K562 (cell line): ENCODE measurements around the gene RPL39. TPM values are rescaled to one million over a fixed set of nuclear protein-coding genes. Genes with fewer than 3 reads are reported as not detected.
A peak's percentile ranks its signal among the peaks of the same experiment; 100 is the strongest.

ENCODE experiments used
- HEY1 ChIP-seq: fragments of 250-450 bp; sonication (Bioruptor Pico); IDR thresholded peaks from 2 replicates; pipeline ENCODE4 v1.5.0; 2020; ENCODE audit warnings: mild to moderate bottlenecking, moderate library complexity, borderline replicate concordance
- KDM4B ChIP-seq, 2 experiments: fragments of 450-650 bp in 1 of 2; sonication (generic) in 1 of 2; IDR thresholded peaks; 2 replicates each; pipeline ENCODE4 v1.6.1; 2016 to 2017; ENCODE audit warnings: borderline replicate concordance in 2 of 2, antibody characterized with exemption in 1 of 2, low read depth in 1 of 2, mild to moderate bottlenecking in 1 of 2
- MGA ChIP-seq: fragments of 450-650 bp; IDR thresholded peaks from 2 replicates; pipeline ENCODE4 v1.6.1; 2016; ENCODE audit warnings: mild to moderate bottlenecking, moderate library complexity
- NCOR1 ChIP-seq: fragments of 450-650 bp; IDR thresholded peaks from 2 replicates; pipeline ENCODE4 v1.6.1; 2016; ENCODE audit warnings: mild to moderate bottlenecking, moderate library complexity
- SOX6 ChIP-seq: fragments of 450-650 bp; IDR thresholded peaks from 2 replicates; pipeline ENCODE4 v1.6.1; 2014; ENCODE audit warnings: mild to moderate bottlenecking
- TGIF2 ChIP-seq: sonication (generic); formaldehyde crosslinking; IDR thresholded peaks from 2 replicates; pipeline ENCODE4 v1.8.1; 2022; ENCODE audit warnings: mild to moderate bottlenecking, missing genetic modification reagents, moderate library complexity
- USF1 ChIP-seq: sonication (generic); formaldehyde crosslinking; IDR thresholded peaks from 2 replicates; pipeline ENCODE4 v1.9.0; 2022; ENCODE audit warnings: mild to moderate bottlenecking, missing genetic modification reagents
- ZNF79 ChIP-seq: fragments of 250-450 bp; sonication (Bioruptor Pico); IDR thresholded peaks from 2 replicates; pipeline ENCODE4 v1.4.0; 2020; ENCODE audit warnings: low read depth, mild to moderate bottlenecking, moderate library complexity
- polyA plus RNA-seq, 8 experiments: library from polyadenylated mRNA; depleted of rRNA in 4 of 8; stranded (reverse) in 5 of 8; unstranded in 3 of 8; fragments of >200 nt; fragmentation: Nextera tagmentation in 2 of 8; fragmentation: Illumina TruSeq in 1 of 8; extraction: Ambion mirVana in 2 of 8; extraction: Trizol in 1 of 8; gene quantifications; 2 replicates each; pipeline versions ENCODE4 v1.2.1 to v1.2.3, GENCODE V29; 2011 to 2014; ENCODE audit warnings: inconsistent platforms in 1 of 8, missing spikeins in 1 of 8
- total RNA-seq, 7 experiments: library from RNA; depleted of rRNA in 6 of 7; stranded (reverse); fragments of >200 nt in 6 of 7; fragmentation: Illumina TruSeq in 2 of 7; extraction: Trizol in 2 of 7; gene quantifications; 2 replicates each; pipeline versions ENCODE4 v1.2.1 to v1.2.3, GENCODE V29; 2011 to 2021; ENCODE audit warnings: low replicate concordance in 1 of 7
- TF ChIP-seq, protein P1 (sequence below): fragments of 200-800 bp; sonication (Bioruptor generic); IDR thresholded peaks from 2 replicates; pipeline ENCODE4 v1.6.1; 2017; ENCODE audit warnings: missing genetic modification characterization, missing compliant biosample characterization
- TF ChIP-seq, protein P2 (sequence below), 2 experiments: IDR thresholded peaks; 2 replicates each; pipeline ENCODE4 v1.6.1; 2011; ENCODE audit warnings: borderline replicate concordance in 1 of 2, control low read depth in 1 of 2, low read depth in 1 of 2, low read length in 1 of 2, mild to moderate bottlenecking in 1 of 2, mixed read lengths in 1 of 2, moderate library complexity in 1 of 2; ENCODE audit not compliant: insufficient read depth in 1 of 2, insufficient read length in 1 of 2, poor library complexity in 1 of 2, severe bottlenecking in 1 of 2; ENCODE audit errors: extremely low read depth in 1 of 2

RPL39 gene
- total and polyA plus RNA-seq, 9 of the 15 experiments (the other 6 are each of a cell fraction or from before 2014, with no cell fraction given): 1,382 to 5,043 (median 3,226) TPM

DNA sequence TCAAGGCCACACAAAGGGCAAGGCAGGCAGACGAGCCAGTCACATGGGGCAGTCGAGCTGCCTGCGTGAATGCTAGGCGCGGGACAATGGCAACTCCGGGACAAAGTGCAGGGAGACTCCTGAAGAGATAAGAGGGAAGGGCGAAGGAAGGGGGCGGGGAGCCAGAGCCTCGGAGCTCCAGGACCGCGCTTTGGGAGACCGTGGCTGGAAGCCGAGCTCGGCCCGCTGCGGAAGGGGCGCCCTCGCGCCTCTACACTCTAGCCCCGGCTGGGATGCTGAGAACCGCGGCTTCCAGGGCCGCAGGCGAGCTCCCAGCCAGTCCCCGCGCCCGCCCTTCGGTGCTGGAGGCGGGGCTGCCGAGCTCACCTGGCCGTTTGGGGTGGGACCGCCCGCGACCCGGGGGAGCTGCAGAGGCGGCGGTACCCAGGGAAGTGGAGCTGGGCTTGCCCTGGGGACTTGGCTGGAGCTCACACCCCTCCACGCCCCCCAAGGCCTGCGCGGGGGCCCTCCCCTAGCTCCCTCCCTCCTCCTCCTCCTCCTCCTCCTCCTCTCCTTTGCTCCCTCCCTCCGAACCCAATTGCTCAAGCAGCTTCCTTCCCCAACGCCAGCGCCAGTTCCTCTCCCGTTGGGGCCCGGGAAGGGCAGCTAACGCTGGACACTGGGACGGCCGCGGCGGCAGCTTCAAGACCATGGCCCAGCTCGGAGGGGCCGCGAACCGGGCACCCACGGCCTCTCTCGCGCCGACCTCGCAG is 33.3 kb downstream of the RPL39 start, which contains the start of gene SOWAHD (continued):
- TF ChIP-seq SOX6 (peak; percentile 21; the same call in 1 of the 2 replicates), TGIF2 (CRISPR knock-in tag) (no peak), HEY1 (CRISPR knock-in tag) (no peak), NCOR1 (no peak), USF1 (CRISPR knock-in tag) (peak; percentile 54), ZNF79 (CRISPR knock-in tag) (no peak), MGA (peak; percentile 30; the same call in 1 of the 2 replicates), KDM4B (IDR thresholded peaks at IDR 0.05; ENCODE audit: borderline replicate concordance in 2 of 2, low read depth in 1 of 2) (no peak)
- TF ChIP-seq, protein P1, sequence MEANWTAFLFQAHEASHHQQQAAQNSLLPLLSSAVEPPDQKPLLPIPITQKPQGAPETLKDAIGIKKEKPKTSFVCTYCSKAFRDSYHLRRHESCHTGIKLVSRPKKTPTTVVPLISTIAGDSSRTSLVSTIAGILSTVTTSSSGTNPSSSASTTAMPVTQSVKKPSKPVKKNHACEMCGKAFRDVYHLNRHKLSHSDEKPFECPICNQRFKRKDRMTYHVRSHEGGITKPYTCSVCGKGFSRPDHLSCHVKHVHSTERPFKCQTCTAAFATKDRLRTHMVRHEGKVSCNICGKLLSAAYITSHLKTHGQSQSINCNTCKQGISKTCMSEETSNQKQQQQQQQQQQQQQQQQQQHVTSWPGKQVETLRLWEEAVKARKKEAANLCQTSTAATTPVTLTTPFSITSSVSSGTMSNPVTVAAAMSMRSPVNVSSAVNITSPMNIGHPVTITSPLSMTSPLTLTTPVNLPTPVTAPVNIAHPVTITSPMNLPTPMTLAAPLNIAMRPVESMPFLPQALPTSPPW (CRISPR knock-in tag): 0 out of 2 replicates have a peak, but pooled peaks have one; percentile 7
- TF ChIP-seq, protein P2, sequence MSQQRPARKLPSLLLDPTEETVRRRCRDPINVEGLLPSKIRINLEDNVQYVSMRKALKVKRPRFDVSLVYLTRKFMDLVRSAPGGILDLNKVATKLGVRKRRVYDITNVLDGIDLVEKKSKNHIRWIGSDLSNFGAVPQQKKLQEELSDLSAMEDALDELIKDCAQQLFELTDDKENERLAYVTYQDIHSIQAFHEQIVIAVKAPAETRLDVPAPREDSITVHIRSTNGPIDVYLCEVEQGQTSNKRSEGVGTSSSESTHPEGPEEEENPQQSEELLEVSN (IDR thresholded peaks at IDR 0.05; ENCODE audit: borderline replicate concordance in 1 of 2, extremely low read depth in 1 of 2, insufficient read depth in 1 of 2, insufficient read length in 1 of 2, low read depth in 1 of 2, low read length in 1 of 2, poor library complexity in 1 of 2, severe bottlenecking in 1 of 2): peak in 1 of 2 experiments; percentile 40
